GM19467 (cell line): ENCODE data around the gene SLC22A4.

Source experiments
- ATAC-seq: cut with Tn5 transposase; IDR thresholded peaks from one replicate; pipeline ENCODE4 v1.9.1; 2021; ENCODE audit warnings: mild to moderate bottlenecking, moderate library complexity; ENCODE audit not compliant: unreplicated experiment

The SLC22A4 gene

GRCh38 chr5:132391870-132392269, 97.7 kb downstream of the SLC22A4 start:
- no peak for ATAC-seq

GRCh38 chr5:132392411-132392810, 98.2 kb downstream of the SLC22A4 start:
- ATAC-seq = no peak

GRCh38 chr5:132392978-132393825, 99.0 kb downstream of the SLC22A4 start:
- ATAC-seq = no peak
